Hematopoietic multipotent progenitor cell treated with erythropoietin and hydrocortisone succinate and interleukin-3 and kit ligand, for 17 days (in vitro differentiated cells): ENCODE results near the gene CMC2.

Source experiments
- DNase-seq: peaks from one replicate; pipeline ENCODE4 v3.0.0-alpha.2; 2015; ENCODE audit warnings: low spot score

Gene CMC2

DNA sequence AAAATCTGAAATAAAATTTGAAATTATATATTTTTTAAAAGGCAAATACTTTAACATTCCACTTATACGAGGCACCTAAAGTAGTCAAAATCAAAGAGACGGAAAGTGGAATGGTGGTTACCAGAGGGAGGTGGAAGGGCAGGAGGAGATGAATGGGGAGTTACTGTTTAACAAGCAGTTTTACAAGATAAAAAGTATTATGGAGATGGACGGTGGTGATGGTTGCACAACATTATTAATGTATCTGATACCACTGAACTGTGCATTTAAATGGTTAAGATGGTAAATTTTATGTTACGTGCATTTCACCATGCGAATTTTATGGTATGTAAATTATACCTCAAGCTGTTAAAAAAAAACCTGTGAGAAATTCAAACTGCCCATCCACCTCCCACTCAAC, 5.4 kb downstream of the CMC2 start:
- DNase-seq: no peak

GRCh38 chr16:81000873-81001272, 5.8 kb downstream of the CMC2 start:
- DNase-seq: no peak

DNA sequence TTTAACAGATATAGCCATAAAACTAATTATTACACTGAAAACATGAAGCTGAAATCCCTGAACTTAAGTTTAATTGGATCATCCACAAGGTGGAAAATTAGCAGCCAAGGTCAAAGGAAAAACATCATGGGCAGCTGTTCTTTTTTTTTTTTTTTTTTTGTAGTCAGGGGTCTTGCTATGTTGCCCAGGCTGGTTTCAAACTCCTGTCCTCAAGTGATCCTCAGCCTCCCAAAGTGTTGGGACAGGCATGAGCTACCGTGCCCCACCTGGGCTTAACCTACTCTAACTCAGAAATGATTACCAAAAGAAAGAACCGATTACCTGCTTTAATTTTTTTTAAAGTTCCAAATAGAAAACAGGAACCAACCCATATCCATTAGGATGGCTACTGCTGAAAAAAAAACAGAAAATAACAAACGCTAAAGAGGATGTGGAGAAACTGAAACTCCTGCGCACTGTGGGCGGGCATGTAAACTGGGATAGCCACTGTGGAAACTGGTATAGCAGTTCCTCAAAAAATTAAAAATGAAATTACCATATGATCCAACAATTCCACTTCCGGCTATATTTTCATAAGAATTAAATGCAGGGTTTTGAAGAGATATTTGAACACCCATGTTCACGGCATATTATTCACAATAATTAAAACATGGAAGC, 8.6 kb downstream of the CMC2 start:
- no peak for DNase-seq

GRCh38 chr16:80997139-80997798, 9.4 kb downstream of the CMC2 start:
- peak; percentile 18 for DNase-seq

GRCh38 chr16:80996688-80997138, 10.0 kb downstream of the CMC2 start:
- no peak for DNase-seq

GRCh38 chr16:80994451-80994850, 12.2 kb downstream of the CMC2 start:
- DNase-seq: no peak

DNA sequence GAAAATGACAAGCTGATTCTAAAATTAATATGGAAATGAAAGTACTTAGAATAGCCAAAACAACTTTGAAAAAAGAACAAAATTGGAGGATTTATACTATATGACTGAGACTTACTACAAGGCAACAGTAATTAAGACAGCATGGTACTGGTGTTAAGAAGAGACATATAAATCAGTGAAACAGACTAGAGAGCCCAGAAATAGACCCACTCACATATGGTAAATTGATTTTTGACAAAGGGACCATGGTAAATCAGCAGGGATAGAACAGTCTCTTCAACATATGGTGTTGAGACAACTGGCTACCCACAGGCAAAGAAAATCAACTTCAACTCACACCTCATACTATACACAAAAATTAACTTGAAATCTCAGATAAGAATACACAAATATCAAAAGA, 12.9 kb downstream of the CMC2 start:
- no peak for DNase-seq

DNA sequence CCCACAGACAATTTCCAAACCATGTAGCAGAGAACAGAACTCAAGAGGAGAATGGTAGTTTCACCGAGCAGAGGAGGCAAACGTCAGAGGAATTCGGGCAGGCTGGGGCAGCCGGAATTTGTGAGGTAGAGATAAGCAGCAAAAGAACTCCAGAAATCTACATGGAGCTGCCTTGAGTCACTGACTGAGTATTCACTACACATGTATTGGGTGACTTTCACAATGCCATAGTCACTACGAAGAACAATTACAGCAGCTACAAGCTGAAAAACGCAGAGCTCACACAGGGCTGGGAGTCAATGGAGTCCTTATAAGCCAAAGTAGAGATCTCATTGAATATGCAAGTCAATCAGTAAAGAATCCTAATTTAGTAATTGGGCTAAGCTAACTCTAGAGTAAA, 13.4 kb downstream of the CMC2 start:
- peak; percentile 25 for DNase-seq

- DNase-seq: no peak
These were observed 13.9 kb downstream of the CMC2 start for GRCh38 chr16:80992676-80993293.

DNA sequence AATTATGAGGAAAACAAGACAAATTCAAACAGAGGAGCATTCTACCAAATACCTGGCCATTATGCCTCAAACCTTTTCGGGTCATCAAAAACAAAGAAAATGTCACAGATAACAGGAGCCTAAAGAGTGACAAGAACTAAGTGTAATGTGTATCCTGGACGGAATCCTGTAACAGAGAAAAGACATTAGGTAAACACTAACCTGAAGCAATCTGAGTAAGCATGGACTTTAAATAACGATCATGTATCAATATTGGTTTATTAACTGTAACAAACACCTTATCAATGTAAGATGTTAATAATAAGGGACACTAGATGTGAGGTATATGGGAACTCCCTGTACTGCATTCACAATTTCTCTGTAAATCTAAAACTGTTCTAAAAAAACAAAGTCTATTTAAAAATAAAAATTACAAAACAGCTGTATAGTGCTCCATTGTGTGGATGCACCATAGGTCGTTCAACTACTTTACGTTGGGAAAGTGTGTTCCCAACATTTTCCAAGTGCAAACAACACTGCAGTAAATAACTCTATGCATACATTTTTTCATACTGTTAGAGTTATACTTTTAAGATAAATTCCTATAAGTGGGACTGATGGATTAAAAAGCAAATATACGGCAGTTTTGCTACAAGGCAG, 14.8 kb downstream of the CMC2 start:
- DNase-seq: no peak

GRCh38 chr16:80990978-80991377, 15.7 kb downstream of the CMC2 start:
- DNase-seq: no peak

DNA sequence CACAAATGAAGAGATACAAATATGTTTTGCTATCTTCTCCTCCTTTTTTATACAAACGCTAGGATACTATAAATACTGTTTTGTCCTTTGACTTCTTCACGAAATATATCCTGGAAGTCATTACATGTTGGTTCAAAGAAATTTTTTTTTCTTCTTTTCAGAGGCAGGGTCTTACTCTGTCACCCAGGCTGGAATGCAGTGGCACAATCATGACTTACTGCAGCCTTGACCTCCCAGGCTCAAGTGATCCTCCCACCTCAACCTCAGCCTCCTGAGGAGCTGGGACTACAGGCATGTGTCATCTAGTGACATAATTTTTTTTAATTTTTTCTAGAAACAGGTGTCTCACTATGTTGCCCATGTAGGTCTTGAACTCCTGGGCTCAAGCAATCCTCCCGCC, 16.1 kb downstream of the CMC2 start:
- no peak for DNase-seq

DNA sequence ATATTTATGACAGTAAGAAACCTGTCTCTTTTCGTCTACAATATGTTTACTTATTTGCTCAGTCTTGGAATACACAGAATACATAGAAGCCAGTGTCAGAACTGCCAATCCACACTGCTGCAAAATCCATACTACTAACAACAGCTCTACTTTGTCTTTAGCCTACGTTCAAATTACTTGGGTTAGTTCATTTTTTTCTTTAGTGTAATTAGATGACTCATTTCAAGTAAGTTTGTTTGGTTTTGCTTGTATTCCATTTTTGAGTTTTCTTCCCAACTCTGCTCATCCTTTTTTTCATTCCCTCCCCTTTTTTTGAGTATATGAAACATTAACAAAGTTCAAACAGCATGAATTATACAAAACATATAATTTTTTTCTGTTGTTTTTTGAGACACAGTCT, 16.9 kb downstream of the CMC2 start:
- DNase-seq: no peak

GRCh38 chr16:80988756-80989155, 17.9 kb downstream of the CMC2 start:
- no peak for DNase-seq

DNA sequence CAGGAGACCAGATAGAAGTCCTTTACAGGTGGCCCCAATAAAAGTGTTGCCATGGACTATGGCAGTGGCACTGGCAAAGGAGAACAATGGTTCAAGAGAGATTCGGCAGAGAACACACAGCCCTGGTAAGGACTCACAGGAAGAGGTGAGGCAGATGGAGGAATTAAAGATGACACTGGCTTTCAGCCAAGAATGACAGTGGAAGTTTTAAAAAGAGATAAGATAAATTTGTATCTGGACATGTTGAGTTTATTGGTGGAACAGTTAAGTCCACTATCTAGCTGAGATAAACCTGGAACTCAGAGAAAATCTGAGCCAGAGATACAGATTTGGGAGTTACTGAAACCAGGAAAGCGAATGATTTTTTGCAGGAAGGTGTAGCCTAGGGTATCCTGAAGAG, 20.1 kb downstream of the CMC2 start:
- no peak for DNase-seq

DNA sequence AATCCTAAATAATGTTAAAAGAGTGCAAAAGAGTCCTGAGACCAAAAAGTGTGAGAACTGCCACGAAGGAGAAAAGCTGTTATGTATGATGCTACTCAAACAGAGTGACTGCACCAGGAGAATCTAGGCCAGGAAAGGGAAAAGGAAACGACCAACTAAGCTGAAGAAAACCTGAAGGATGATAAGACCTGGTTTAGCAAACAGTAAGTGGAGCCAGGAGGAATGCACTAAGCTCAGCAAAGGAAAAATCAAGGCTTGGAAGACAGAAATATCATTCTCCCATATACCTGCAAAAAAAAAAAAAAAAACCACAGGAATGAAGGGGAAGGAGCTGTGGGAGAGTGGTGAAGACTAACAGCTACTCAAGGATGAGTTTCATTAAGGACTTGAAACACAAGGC, 21.1 kb downstream of the CMC2 start:
- no peak for DNase-seq

DNA sequence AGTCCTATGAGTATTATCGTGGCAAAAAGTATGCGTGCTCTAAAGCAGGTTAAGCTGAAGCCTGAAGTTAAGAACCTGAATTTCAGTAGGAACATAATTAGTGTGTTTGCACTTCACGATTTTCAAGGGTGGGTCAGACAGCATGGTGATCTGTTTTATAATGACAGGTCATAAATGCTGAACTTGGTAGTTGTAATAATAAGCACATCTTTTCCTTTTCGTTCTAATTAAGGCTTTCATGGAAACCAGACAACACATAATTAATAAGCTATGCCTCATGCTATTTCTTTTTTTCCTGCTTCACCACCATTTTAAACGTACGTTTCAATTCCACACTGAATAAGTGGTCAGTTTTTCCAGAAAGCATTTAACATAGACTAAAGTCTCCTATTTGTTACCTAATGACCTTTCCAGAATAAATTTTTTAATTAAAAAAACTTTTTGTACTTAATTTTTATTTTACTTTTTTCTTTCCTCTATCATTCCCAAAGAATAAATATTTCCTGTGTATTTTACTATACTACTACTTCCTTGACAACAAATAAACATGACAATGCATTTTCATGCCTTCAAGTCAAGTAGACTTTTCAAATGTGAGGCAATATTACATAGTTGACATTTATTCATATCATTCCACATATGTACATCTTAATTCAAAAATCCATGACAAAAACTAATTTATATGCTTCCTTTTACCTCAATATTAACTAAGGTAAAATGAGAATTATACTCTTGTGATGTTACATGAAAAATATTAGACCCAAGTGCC, 22.4 kb downstream of the CMC2 start:
- no peak for DNase-seq

- DNase-seq: no peak
These were observed 24.0 kb downstream of the CMC2 start for GRCh38 chr16:80982646-80983045.

DNA sequence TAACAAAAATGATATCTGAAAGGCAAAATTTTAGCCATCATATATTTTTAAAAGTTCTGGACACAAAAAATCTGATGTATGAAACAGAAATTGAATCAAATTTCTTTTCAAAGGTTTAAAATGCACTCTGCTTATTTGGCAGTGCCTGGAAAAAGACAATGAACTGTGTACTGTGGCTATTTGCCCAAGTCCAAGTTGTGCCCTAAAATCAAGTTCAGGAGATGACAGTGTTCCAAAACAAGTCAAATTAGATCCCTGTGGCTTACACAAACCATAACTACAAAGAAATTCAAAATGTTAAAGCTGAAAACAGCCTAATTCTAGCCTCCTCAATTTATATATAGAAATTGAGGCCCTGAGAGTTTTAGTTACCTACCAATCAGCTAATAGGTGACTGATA, 25.6 kb downstream of the CMC2 start:
- no peak for DNase-seq

- DNase-seq: no peak
These were observed 29.7 kb downstream of the CMC2 start for GRCh38 chr16:80976946-80977345.

DNA sequence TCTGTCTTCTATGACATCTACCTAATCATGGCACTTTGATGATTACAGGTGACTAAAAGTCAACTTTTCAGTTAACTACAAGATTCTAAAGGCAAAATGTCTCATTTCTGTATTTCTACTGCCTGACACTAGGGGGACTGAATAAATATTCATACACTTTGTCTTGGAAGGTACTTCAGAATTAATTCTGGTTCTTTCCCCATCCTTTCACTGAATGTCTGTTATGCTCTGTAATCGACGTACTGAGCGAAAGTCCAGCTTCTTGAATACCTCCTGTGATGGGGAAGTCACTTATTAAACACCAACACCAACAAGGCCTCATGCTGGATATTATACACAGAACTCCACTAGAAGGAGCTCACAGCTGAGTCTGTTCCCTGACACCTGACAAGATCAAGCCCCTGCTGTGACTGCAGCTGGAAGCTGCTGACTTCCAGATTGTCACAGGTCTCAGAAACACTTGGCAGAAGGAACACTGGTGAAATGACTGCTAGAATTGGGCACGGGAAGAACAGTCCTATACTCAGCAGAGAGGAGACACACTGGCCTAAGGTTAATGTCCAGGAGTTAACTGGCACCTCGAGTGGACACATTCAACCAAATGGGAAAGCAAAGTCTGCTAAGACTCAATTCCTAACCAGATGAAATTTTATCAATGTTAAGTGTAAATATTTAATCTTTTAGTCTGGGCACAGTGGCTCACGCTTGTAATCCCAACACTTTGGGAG, 31.9 kb downstream of the CMC2 start:
- no peak for DNase-seq

DNA sequence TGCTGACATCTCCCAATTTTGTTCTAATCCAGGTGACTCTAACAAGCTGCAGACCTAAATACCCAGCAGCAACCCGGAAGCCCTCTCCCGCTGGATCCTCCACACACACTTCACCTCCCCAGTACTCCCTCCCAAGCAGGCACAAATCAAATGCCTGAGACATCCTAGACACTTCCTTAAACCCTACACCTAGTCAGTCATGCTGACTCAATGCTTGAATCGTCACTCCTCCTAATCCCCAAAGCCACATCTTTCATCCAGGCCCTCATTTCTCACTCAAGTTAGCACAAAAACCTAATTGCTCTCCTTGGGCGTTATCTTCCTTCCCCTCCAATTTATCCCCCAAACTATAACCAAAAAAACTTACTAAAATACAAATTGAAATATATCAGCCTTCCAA, 32.7 kb downstream of the CMC2 start:
- DNase-seq: no peak
